T1000 (cell line): Measurements from ENCODE around the gene MYO1C.

Source experiments
- DNase-seq: peaks from one replicate; lab custom pipeline; 2025; ENCODE audit warnings: mixed read lengths; lab: John Stamatoyannopoulos, UW

Gene MYO1C

DNA sequence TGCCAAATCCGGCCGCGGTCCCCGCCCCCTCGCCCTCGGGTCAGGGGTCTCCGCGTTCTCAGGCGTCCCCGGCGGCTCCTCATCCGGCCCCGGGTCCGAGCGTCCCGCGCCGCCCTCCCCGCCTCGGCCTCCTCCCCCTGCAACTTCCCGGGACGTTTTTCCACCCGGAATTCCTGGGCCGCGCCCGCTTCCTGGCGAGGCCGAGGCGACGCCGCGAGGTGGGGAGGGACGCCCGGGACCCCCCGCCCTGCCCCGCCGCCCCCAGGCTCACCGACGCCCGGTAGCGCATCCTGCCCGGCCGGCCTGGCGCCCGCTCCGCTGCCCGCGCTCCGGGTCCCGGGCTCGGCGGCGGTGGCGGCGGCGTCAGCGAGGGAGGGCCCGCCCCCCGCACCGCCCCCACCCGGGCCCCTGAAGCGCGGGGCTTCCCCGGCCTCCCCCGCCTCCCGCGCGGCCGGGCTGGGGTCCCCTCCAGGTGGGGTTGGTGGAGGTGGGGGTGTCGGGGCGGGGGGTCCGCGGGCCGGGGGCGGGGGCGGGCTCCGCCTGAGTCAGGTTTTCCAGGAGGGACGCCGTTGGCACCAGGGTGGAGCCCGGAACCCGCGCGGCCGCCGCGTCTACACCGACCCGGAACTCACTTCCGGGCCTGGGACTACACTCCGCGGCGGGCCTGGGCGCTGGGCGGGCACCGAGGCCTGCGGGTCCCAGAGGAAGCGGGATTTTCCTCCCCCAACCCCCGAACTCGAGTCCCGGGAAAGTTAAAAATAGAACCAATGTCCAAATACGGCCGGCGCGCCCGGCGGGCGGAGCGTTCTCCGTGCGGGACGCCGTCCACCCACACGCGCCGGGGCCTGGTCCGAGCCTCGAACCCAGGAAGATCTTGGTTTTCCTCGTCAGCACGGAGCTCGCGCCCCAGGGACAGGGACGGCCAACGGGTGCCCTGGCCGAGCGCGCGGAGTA lies 6.8 kb downstream of the MYO1C start:
- DNase-seq, result peak; percentile 43

DNA sequence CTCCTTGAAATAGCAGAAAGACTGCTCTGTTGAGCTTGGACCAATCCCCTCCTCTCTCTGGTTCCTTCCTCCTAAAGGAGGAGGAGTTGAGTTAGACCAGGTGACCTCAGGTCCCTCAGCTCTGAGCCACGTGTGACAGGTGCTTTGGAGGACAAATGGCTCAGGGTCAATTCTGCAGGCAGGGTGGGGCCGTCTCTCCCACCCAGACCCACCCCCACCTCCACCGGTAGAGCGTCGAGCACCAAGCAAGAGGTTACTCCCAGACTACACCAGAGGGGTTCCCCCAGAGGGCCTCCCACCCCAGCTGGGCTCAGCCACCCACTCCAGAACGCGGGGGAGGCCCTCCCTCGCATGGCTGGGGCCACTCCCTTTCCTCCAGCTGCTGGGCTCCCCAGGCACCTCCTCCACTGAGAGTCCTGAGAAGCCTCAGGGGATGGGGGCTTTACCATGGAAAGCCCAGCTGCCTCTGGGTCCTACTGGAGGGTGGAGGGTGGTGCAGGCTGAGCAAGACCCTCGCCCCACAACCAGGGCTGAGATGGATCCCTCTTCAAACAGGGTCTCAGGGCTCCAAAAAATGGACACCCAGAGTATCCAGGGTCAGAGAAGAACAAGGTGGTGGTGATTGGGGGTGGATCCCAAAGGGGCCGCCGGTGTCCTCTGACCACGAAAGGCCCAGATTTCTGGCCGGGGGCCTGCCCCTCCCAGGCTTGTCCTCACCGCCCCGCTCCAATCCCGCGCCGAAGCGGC lies 7.6 kb downstream of the MYO1C start:
- DNase-seq, result peak; percentile 55

DNA sequence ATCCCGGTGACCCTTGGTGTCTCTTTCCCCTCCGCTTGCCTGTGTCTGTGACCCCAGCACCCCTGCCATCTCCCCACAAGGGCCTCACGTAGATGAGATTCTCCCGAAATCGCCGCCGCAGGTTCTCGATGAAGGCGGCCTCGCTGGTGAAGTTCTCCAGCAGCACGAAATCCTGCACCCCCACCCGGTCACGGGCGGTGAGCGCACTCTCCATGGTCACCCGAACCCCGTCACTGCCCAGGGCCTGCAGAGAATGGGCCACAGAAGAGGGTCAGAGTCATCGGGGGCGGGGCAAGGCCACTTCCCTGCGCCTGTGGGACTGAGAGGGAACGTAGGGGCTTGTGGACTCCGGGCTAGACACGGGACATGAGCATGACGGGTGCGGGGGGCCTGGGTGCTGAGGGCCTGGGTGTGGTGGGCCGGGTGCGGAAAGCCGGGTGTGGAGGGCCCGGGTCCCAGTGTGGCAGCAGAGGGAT lies 8.4 kb downstream of the MYO1C start:
- DNase-seq, result no peak

DNA sequence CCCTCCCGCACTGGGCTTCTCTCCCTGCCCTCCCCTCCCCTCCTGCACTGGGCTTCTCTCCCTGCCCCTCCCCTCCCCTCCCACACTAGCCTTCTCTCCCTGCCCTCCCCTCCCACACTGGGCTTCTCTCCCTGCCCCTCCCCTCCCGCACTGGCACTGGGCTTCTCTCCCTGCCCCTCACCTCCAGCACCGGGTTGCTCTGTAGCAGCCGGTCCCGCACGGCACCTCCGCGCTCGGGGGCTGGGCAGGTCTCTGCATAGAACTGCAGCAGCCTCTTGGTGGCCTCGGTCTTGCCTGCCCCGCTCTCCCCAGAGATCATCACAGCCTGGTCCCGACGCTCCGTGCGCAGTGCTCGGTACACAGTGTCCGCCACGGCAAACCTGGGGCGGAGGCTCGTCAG lies 9.8 kb downstream of the MYO1C start:
- no peak for DNase-seq

DNA sequence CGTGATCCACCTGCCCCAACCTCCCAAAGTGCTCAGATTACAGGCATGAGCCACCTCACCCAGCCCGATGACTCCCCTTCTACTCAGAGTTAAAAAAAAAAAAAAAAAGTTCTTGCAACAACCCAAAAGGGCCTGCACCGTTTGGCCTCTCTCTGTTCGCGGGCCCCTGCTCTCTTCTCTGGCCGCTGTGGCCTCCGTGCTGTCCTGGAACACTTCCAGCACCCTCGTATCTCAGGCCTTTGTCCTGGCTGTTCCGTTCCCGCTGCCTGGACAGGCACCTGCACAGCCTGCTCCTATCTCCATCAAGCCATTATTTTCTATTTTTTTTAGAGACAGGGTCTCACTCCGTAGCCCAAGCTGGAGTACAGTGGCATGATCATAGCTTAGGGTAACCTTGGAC lies 10.8 kb downstream of the MYO1C start:
- no peak for DNase-seq

DNA sequence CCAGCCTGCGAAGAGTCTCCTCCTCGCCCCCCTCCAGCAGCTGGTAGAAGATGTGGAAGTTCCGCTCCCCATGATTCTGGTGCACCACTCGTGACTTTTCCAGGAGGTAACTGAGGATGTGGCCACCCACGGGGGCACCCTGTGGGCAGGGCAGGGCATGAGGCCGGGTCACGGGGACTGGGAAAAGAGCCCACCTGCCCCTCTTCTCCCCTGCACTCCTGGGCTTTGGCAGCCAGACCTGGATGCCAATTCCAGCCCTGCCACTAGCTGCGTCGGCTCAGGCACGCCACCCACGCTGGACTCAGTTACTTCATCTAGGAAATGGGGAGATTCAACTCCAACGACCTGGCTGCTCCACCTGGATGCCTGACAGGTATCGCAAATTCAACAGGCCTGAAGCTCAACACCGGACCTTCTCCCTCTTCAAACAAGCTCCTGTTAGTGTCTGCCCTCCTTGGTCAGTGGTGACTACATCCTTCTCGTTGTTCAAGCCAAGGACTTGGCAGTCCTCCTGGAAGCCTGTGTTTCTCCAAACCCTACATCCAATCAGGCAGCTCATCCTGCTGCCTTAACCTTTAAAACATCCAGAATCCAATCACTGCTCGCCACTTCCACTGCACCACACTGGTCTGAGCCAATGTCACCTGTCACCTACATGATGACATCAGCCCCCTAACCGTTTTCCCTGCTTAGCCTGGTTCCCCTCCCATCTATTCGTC lies 11.6 kb downstream of the MYO1C start:
- no peak for DNase-seq

DNA sequence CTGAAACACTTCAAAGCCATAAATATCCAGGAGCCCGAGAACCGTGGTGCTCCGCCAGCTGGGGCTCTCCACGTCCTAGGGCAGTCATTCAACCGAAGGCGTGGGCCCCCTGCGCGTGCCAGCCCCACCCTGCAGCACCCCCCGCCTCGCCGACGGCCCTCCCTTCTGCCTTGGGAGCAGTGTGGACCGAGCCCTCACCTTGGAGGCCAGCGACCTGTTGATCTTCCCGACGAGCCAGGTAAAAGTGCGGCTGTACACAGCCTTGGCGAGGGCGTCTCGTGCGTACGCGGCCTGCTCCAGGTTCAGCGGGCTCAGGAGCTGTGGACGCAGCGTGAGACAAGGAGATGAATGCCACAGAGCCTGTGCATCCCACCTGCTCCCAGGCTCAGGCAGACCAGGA lies 14.1 kb downstream of the MYO1C start:
- DNase-seq, result no peak

DNA sequence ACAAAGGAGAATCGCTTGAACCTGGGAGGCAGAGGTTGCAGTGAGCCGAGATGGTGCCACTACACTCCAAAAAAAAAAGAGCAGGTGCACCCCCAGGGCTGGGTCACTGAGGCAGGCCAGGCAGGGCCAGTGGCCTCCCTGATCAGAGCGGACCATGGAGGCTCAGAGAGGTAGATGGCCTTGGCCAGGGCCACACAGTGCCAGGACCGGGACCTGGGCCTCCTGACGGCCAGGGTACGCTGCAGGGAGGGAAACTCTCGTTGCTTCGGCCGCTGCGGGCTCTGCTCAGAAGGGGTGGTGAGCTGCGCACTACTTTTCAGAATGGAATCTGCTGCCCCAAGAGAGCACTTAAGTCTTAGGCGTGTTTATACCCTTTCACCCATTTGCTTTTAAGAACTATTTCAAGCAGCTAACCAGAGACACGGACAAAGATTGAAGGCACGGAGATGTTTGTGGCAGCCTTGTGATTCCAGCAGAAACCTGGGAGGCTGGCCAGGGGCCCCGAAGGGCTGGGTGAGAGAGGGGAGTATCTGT lies 17.1 kb downstream of the MYO1C start:
- DNase-seq, result no peak

DNA sequence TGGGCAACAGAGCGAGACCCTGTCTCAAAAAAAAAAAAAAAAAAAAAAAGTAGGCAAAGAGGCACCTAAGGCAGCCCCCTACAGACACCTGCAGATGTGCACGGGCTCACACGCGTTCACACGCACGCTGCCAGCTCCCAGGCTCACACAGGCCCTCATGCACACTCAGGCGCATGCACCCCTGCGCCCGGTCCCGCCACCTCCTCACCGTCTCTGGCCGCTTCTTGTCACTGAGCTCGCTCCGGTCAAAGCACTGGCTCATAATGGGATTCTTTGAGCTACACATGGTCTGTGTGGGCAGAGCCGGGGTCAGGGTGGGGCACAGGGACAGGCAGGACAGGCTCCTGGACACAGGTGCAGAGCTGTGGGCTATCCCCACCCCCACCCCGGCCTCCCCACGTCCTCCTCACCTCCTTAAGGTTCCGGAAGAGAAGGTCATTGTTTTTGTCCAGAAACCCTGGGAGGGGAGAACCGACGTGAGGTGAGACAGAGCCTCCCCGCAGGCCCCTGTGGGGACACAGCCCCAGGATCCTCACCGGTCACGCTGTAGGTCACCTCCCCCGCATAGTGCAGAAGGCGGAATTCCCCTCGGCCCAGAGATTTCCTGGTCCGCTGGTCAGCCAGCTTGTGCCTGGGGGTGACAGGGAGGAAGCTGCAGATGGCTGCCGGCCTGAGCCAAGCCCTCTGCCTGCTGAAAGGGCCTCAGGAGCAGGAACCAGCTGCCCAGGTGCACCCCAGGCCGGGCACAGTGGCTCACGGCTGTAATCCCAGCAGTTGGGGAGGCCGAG lies 17.9 kb downstream of the MYO1C start:
- DNase-seq, result no peak

DNA sequence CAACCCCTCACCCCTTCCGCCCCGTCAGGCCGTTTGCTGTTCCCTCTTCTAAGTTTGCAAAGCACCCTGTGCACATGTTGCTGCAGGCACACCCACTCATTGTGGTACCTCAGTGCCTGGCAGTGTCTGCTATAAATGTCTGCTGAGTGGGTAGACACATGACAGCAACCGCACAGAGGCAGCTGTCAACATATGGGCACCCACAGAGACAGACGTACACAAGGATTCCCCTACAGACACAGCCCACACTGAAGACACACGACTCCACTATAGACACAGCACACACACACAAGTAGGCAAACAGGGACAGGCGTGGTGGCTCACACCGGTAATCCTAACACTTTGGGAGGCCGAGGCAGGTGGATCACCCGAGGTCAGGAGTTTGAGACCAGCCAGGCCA lies 18.6 kb downstream of the MYO1C start:
- DNase-seq, result no peak

DNA sequence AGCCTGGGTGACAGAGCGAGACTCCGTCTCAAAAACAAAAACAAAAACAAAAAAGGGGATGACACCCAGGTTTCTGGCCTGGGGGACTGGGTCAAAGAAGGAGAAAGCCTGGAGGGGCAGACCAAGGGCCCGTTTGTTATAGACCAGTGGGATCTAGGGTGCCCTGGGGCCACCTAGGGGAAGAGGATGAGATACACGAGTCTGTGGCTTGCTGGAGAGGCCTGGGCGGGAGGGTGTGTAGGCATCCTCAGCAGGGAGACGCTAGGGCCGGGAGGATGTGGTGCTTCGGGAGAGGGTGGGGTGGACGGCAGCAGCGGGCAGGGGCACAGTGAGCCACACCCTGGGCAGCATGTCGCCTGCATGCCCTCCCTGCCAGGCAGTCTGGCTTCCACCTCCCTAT lies 19.3 kb downstream of the MYO1C start:
- no peak for DNase-seq

DNA sequence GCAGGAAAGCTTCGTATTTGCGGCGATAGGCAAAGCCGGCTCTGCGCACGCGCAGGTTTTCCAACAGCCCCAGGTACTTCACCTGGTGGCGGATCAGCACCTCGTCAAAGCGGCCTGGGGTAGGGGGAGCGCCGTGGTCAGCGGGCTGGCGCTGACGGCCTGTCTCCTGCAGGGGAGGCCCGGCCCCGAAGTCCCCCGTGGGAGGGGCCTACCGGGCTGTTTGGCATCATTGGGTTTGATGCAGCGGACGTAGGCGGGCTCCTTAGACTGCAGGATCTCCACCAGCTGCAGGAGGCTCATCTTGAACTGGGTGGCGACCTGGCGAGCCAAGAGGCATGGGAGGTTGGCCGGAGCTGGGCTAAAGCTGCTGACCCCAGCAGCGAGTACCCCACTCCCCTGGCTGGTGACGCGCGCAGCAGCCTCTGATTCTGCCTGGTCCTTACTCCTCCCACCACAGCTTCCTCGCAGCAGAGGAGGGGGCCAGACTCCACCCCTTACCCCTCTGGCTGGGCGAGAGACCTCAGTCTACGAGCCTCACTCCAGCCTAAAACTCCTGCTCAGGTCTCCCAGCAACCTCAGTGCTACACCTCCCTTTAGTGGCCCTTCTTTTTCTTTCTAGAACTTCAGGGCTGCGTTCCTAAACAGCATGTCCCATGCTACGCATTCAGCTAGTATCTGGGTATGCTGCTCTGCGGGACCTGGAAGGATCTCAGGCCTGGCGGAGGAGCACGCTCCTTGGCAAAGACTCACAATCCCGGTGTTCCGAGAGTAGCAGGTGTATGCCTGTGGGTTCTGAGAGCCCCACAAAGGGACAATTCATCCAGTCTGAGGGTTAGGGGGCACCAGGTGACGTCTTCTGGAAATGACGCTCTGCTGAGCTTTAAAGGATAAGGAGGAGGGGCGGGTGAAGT lies 20.3 kb downstream of the MYO1C start:
- DNase-seq, result no peak

DNA sequence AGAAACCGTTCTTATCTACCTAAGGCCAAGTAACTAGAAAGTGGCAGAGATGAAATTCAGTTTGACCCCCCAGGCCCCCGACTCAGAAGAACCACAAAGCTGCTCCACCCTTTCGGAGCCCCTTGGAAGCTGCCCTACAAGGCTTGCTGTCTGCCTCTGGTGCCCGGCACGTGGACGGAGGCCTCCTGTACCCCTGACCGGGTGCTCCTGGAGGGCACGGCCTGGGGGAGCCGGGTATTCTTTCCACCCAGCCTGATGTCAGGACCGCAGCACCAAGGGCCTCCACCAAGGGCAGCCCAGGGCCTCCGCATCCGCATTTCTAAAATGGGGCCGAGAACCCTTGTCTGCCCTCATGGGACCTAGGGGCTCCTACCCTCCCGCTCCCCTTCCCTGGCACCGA lies 21.0 kb downstream of the MYO1C start:
- no peak for DNase-seq

DNA sequence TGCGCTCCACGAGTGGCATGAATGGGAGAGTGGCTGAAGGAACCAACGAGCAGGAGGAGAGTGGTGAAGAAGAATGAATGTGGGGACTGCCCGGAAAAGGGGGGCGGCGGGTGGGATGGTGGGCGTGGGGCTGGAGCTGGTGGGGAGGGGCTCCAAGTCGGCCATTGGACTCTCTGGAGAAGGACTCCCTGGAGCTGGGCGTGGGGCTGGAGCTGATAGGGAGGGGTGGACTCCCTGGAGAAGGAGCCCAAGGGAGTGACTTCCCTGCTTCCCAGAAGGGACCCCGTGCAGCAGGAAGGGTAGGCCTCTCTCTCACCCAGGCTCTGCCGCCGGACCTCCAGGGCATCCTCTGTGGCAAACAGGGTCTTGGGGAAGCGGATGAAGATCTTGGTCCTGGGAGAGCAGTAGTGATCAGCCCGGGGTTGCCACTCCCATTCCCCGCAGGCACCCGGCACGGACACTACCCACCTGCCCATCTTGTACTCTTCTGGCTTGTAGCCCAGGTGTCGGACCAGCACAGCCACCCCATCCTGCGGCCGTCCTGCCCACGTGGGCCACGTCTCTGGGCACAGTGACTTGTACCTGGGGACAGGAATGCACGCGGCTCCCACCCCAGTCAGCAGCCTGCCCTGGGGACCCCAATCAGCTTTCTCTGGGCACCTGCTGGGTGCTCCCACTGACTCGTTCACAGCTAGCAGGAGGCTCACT lies 21.6 kb downstream of the MYO1C start:
- no peak for DNase-seq

DNA sequence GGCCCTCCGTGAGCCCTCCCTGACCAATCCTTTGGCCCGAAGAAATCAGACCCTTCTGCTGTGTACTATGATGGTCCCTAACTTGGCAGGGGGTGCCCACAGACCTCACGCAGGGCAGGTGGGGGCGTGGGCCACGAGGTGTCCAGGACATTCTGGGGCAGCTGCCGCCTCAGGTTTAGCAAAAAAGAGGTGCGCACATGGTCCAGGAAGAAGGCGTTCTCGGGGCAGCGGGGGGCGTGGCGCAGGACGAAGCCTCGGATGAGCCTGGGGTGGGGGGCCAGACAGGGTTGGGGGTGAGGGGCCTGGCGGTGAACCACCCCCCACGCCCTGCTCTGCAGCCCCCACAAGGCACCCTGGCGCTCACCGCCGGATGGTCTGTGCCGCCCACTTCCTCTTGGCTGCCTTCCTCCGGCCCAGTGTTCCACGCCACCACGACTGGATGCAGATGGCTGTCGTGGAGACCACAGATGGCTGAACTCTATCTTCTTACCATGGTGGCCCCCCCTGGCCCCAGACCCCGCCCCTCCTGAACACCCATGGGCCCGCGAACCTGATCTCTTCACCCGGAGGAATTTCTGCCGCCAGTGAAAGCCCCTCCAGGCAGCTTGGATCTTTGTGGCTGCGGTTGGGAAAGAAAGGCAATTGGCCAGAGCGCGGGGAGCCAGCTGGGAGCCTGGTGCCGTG lies 22.3 kb downstream of the MYO1C start:
- DNase-seq, result no peak

DNA sequence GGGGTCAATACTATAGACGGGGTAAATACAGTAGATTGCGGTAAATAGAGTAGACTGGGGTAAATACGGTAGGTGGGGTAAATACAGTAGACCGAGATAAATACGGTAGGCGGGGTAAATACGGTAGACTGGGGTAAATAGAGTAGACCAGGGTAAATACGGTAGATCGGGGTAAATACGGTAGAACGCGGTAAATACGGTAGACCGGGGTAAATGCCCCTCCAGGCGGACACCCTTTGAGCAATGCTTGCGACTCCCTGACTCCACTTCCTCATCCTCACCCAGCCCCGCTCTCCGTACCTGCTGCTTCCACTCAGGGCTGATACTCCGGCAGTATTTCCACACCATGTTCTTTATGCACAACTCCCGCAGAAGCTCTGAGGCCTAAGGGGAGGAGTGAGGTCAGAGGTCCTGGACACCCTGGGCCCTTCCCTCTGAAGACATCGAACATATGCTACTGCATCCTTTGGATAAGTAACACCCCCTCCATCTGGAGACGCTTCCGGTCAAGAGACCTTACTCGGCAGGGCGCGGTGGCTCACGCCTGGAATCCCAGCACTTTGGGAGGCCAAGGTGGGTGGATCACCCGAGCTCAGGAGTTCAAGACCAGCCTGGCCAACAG lies 23.1 kb downstream of the MYO1C start:
- no peak for DNase-seq

DNA sequence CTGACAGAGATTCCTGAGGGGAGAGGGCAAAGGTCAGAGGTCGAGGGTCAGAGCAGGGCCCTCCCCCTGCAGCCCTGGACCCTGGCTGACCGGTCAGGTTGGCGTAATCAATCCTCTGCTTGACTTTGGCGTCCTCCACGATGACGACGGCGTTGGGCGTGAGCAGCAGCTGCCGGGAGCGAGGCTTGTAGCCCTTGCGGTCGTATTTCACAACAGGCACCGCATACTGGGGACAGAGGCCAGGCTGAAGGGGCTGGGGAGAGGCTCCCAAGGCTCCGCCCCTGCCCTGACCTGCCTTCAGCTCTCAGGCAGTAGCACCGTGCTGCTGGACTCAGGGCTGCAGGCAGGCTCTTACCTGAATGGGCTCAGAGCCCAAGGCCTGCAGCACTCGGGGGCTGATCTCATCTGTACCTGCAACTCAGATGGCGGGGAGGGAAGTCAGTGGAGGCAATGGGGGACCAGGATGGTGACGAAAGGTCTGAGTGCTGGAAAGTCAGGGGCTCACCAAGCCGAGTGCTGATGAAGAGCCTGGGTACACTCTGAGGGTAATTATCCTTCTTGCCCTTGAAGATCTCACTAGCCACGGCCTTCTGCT lies 24.5 kb downstream of the MYO1C start:
- DNase-seq, result no peak

DNA sequence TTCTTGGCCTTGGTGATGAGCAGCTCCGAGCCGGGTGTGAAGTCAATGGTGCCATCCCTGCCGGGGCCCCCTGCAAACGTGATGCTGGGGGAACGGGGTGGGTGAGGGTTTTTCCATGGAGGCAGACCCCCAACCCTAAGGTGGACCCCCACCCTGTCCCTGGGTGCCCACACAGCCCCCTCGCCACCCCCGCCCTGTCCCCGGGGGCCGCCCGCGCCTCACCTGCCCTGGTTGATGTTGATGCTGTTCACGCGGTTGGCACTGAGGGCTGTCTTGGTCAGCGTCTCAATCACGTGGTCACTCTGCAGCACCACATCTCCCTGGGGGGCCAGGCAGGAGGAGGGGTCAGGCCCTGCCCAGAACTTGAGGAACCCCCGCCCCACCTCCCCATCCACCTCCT lies 25.2 kb downstream of the MYO1C start:
- DNase-seq, result no peak
